GM12801 (cell line): ENCODE results near the gene CELF6.

Experiments used
- CTCF ChIP-seq: IDR thresholded peaks from one replicate; pipeline ENCODE4 v1.5.1; 2011; ENCODE audit warnings: control low read depth; ENCODE audit not compliant: insufficient read length; ENCODE audit errors: extremely low read depth

CELF6 gene

GRCh38 chr15:72319985-72320671 lies at the start of gene CELF6:
Gene CELF6 (minus strand): TSS chr15:72320157. CDS start chr15:72319874, 283 bp downstream.
- no peak for TF ChIP-seq CTCF

- no peak for TF ChIP-seq CTCF
Observed at GRCh38 chr15:72368899-72369298, 48.9 kb upstream of the CELF6 start.

- TF ChIP-seq CTCF = no peak
Observed at GRCh38 chr15:72368325-72368724, 48.4 kb upstream of the CELF6 start.

DNA sequence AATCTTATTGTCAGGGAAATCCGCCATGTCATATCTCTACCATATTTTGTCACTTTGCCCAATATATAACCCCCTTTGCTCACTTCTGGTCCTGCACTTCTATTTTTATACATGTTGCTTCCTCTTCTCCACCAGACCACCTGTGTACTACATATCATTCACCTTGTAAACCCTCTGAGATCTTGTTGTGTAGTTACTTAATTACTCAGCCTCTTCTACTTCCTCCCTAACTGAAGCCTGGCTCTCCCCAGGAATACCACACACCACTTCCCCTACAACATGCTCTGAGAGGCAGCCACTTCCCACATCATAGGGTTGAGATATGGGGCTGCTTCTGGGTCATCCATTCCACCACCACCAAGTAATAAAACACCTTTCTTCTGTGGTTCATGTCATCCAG lies 45.9 kb upstream of the CELF6 start:
- TF ChIP-seq CTCF = no peak

DNA sequence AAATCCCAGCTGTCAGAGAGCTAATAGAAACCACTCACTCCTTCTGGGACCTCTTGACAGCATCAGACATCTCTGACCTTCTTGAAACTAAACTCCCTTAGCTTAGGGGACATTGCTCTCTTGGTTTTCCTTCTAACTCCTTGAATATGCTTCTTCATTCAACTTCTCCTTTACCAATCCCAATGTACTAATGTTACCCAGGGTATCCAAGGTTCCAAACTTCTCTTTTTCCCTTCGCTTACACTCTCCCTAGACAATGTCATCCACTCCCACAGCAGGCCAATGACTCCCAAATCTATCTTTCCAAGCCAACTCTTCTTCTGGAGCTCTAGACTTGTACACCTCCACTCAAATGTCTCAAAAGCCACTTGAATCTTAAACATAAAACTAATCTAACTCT lies 41.2 kb upstream of the CELF6 start:
- no peak for TF ChIP-seq CTCF

DNA sequence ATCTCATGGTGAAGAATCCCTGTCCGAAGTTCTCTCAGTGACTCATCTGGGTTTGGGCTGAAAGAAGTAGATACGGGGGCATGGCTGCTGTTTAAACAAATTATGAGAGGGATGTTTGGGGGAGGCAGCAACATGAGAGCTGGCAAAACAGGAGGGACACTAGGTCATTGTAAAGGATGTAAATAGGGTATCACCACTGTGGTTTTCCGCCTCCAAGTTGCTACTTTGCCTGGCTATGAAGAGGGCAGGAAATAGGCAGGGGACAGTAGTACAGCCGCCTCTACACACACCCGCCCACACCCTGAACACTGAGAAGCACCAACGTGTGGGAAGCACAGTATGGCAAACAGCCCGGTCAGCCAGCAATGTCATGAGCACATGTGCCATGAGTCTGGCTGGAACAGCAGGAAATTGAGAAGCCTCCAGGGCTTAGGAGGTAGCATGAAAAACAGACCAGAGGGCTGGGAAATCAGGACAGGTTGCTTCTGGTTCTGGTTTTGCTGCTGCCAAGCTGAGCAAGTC lies 38.8 kb upstream of the CELF6 start:
- TF ChIP-seq CTCF = no peak

GRCh38 chr15:72358121-72358520 lies 38.2 kb upstream of the CELF6 start:
- no peak for TF ChIP-seq CTCF
